ENCODE results near the gene VIPR2.

The VIPR2 gene

GRCh38 chr7:159095979-159096411 is 48.7 kb downstream of the VIPR2 start:
- POLR2A ChIA-PET (ENCODE audit: low non-redundant PET), result no interaction called here
- no peak overlapping the region for H3K27ac ChIP-seq
- TF ChIP-seq, protein P1, sequence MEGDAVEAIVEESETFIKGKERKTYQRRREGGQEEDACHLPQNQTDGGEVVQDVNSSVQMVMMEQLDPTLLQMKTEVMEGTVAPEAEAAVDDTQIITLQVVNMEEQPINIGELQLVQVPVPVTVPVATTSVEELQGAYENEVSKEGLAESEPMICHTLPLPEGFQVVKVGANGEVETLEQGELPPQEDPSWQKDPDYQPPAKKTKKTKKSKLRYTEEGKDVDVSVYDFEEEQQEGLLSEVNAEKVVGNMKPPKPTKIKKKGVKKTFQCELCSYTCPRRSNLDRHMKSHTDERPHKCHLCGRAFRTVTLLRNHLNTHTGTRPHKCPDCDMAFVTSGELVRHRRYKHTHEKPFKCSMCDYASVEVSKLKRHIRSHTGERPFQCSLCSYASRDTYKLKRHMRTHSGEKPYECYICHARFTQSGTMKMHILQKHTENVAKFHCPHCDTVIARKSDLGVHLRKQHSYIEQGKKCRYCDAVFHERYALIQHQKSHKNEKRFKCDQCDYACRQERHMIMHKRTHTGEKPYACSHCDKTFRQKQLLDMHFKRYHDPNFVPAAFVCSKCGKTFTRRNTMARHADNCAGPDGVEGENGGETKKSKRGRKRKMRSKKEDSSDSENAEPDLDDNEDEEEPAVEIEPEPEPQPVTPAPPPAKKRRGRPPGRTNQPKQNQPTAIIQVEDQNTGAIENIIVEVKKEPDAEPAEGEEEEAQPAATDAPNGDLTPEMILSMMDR (conservative IDR thresholded peaks at IDR 0.05; ENCODE audit: low read depth), result no peak
- no peak for DNase-seq (ENCODE audit: low spot score)
- CTCF ChIA-PET, result no interaction called here

GRCh38 chr7:159094919-159095915 is 49.5 kb downstream of the VIPR2 start:
- H3K27ac ChIP-seq, result no peak overlapping the region
- POLR2A ChIA-PET (ENCODE audit: low non-redundant PET), result no interaction called here
- TF ChIP-seq, protein P1 (conservative IDR thresholded peaks at IDR 0.05; ENCODE audit: low read depth), result no peak
- no peak for DNase-seq (ENCODE audit: low spot score)
- CTCF ChIA-PET, result no interaction called here

DNA sequence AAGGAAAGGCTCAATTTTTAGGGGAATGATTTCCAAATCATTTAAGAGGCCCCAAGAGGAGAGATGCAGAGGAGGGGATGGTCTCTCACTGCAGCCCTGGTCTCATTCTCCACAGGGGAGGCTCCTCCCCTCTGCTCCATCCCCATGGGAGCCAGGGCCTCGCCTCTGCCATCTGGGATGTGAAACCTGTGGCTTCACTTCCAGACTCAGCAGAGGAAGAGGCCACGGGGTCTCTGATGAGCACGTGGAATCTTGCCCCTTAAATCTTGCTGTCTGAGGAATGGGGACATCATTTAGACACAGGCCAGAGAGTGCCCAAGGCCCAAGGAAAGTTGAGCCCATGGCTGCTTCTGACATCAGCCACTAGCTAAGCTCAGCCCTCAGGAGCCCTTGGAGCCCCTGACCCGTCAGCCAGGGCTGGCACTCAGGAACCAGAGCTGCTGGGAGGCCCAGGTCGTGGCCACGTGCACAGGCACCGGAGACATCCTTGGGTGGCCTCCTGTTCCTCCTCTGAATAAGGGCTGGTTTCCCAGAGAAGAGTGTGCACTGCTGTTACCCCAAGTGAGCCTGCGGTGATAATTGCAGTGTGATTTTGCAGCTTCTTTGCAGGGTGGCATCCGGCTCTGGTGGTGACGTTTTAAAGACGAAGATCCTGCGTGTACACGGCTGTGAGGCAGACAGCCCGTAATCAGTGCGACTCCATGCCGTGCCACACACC is 50.5 kb downstream of the VIPR2 start:
- TF ChIP-seq, protein P1 (conservative IDR thresholded peaks at IDR 0.05; ENCODE audit: low read depth), result no peak
- H3K27ac ChIP-seq, result no peak overlapping the region
- ChIA-PET CTCF (no interaction called here), POLR2A (ENCODE audit: low non-redundant PET) (no interaction called here)
- no peak for DNase-seq (ENCODE audit: low spot score)

DNA sequence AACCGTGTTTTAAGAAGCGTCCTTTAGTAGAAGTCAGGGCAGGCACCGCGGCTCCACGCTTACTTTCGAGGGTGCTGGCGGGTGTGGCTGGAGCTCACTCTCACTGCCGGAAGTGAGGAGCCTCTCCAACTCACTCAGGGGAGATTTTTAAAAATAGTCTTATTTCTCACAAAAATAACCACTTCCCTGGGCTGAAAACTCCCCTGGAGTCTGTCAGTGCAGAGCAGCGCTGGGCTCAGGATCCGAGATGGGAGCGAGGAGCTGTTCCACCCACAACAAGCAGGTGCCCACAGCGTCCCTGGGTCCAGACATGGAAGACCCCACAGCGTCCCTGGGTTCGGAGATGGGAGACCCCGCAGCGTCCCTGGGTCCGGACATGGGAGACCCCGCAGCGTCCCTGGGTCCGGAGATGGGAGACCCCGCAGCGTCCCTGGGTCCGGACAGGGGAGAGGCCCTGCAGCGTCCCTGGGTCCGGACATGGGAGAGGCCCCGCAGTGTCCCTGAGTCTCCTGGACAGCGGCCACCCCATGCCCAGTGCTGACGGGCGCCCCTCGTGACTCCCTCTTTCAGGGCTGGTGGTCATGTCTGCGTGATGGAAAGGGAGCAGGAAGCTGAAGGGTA is 51.2 kb downstream of the VIPR2 start:
- TF ChIP-seq, protein P1 (conservative IDR thresholded peaks at IDR 0.05; ENCODE audit: low read depth), result no peak
- ChIA-PET CTCF (no interaction called here), POLR2A (ENCODE audit: low non-redundant PET) (no interaction called here)
- no peak overlapping the region for H3K27ac ChIP-seq
- DNase-seq (ENCODE audit: low spot score), result no peak

DNA sequence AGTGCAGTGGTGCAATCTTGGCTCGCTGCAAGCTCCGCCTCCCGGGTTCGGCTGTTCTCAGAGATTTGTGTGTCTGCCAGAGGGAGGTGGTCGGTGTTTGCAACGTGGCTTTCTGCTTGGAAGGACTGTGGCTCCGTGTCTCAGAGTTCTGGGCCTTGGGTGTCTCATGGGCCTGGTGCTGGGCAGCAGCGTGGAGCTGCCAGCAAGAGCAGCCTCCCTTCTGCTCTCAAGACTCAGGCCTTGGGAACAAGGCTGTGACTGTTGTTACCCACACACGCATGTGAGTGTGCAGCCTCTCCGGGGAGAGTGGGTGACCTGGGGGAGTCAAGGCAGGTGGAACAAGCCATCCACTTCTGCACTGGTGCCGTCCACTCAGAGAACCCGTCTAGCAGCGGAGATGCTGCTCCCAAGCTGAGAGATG is 52.0 kb downstream of the VIPR2 start:
- no peak overlapping the region for H3K27ac ChIP-seq
- no peak for DNase-seq (ENCODE audit: low spot score)
- ChIA-PET POLR2A (ENCODE audit: low non-redundant PET) (no interaction called here), CTCF (no interaction called here)
- TF ChIP-seq, protein P1 (conservative IDR thresholded peaks at IDR 0.05; ENCODE audit: low read depth), result no peak
